OCI-LY1 (cell line): ENCODE results near the gene SMCO3.

Experiments used
- H2AFZ ChIP-seq: fragments of 200-600 bp; sonication (generic), shearing (Covaris generic); 2 replicates; pipeline ENCODE4 v1.6.0; 2014; ENCODE audit warnings: antibody characterized with exemption, mild to moderate bottlenecking, low read length
- H3F3A ChIP-seq: fragments of 200-600 bp; sonication (generic), shearing (Covaris generic); 2 replicates; pipeline ENCODE4 v1.6.0; 2014; ENCODE audit warnings: mild to moderate bottlenecking, antibody characterized with exemption, low read length, moderate library complexity; ENCODE audit not compliant: insufficient read depth
- H3K27ac ChIP-seq: fragments of 200-600 bp; sonication (generic); 2 replicates; pipeline ENCODE4 v1.5.1; 2014; ENCODE audit warnings: low read length, mixed run types, mild to moderate bottlenecking, low read depth; ENCODE audit not compliant: poor library complexity, severe bottlenecking
- H3K27me3 ChIP-seq: fragments of 200-600 bp; sonication (generic); 2 replicates; pipeline ENCODE4 v1.6.0; 2014; ENCODE audit warnings: antibody characterized with exemption, mild to moderate bottlenecking, low read length, moderate library complexity; ENCODE audit not compliant: insufficient read depth
- H3K36me3 ChIP-seq: fragments of 200-600 bp; sonication (generic); 2 replicates; pipeline ENCODE4 v1.6.1; 2014; ENCODE audit warnings: mild to moderate bottlenecking, antibody characterized with exemption, low read length, moderate library complexity, mixed read lengths; ENCODE audit not compliant: insufficient read depth
- H3K4me1 ChIP-seq: fragments of 200-600 bp; sonication (generic); 2 replicates; pipeline ENCODE4 v1.5.1; 2014; ENCODE audit warnings: mild to moderate bottlenecking, low read length, moderate library complexity; ENCODE audit not compliant: insufficient read depth, severe bottlenecking
- H3K4me2 ChIP-seq: fragments of 200-600 bp; sonication (generic), shearing (Covaris generic); 2 replicates; pipeline ENCODE4 v1.6.1; 2014; ENCODE audit warnings: low read length
- H3K4me3 ChIP-seq: fragments of 200-600 bp; sonication (generic); 2 replicates; pipeline ENCODE4 v1.5.1; 2014; ENCODE audit warnings: low read length, low read depth, mild to moderate bottlenecking, mixed read lengths; ENCODE audit not compliant: poor library complexity, severe bottlenecking
- H3K79me2 ChIP-seq: fragments of 200-600 bp; shearing (Covaris generic); 2 replicates; pipeline ENCODE4 v1.6.1; 2016; ENCODE audit warnings: mixed run types, low read length, mixed read lengths; ENCODE audit not compliant: insufficient read depth
- H3K9ac ChIP-seq: fragments of 200-600 bp; sonication (generic), shearing (Covaris generic); 2 replicates; pipeline ENCODE4 v1.6.1; 2014; ENCODE audit warnings: mild to moderate bottlenecking, low read length, mixed read lengths
- H3K9me2 ChIP-seq: fragments of 200-600 bp; sonication (generic), shearing (Covaris generic); 2 replicates; pipeline ENCODE4 v1.6.1; 2014; ENCODE audit warnings: low read depth, mild to moderate bottlenecking, low read length, mixed read lengths
- H3K9me3 ChIP-seq: fragments of 200-600 bp; shearing (Covaris generic); 2 replicates; pipeline ENCODE4 v1.6.1; 2014; ENCODE audit warnings: low read length, mixed read lengths
- H4K20me1 ChIP-seq: fragments of 200-600 bp; sonication (generic), shearing (Covaris generic); 2 replicates; pipeline ENCODE4 v1.6.0; 2016; ENCODE audit warnings: mild to moderate bottlenecking, low read length; ENCODE audit not compliant: insufficient read depth
- EZH2 ChIP-seq: fragments of 200-600 bp; sonication (generic), shearing (Covaris generic); IDR thresholded peaks from 2 replicates; pipeline ENCODE4 v1.8.0; 2017; ENCODE audit warnings: borderline replicate concordance, mixed run types, mild to moderate bottlenecking, antibody characterized with exemption, low read length, moderate library complexity, mixed read lengths
- TF ChIP-seq, protein P1 (sequence below): fragments of 200-600 bp; sonication (generic), shearing (Covaris generic); IDR thresholded peaks from 2 replicates; pipeline ENCODE4 v1.5.1; 2017; ENCODE audit warnings: mild to moderate bottlenecking, antibody characterized with exemption, low read length, moderate library complexity, mixed read lengths

SMCO3 gene

DNA sequence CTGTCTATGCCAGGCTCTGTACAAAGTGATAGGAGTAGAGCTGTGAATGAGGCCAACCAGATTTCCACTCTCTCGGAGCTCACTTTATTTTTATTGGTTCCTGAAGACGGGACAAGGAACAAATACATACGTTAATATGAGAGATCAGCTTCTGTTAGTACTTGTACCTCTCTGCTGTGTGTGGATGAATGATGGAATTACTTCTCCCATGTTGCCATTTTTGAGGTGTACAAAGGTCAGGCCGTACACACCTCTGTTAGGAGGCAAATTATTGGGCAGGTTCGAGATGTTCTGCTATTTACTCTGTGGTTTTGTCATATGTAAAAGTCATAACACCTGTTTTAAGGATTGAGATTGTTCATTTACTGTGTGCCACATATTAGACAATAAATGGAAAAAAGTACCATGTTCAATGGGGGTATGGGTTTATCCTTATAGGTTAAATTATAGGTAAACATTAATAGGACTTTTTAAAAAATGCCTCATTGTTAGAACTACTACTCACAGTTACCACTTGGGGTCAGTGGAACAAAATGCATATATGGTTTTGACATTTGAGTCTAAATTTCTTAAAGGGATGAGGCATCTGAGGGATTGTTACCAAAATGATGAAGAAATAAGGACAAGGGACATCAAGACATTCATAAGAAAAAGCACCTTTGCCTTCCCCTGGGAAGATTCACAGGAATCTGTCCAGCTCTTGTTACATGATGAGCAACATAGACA is 37.6 kb downstream of the SMCO3 start:
- Histone ChIP-seq H3K4me1 (peaks cover 49% of the 10 kb centered on the region), H2AFZ (no peak overlapping the region), H3K27me3 (no peaks in the 10 kb centered on the region), H3K4me2 (peak overlapping the region; percentile 93), H3K9me2 (no peaks in the 10 kb centered on the region), H3K9ac (no peak overlapping the region; the same call in 1 of the 2 replicates), H3K79me2 (no peaks in the 10 kb centered on the region), H4K20me1 (no peaks in the 10 kb centered on the region), H3K9me3 (no peaks in the 10 kb centered on the region), H3K36me3 (no peaks in the 10 kb centered on the region), H3F3A (no peaks in the 10 kb centered on the region), H3K4me3 (peak overlapping the region; percentile 78), H3K27ac (peak overlapping the region; percentile 65)
- no peak for TF ChIP-seq EZH2
- TF ChIP-seq, protein P1, sequence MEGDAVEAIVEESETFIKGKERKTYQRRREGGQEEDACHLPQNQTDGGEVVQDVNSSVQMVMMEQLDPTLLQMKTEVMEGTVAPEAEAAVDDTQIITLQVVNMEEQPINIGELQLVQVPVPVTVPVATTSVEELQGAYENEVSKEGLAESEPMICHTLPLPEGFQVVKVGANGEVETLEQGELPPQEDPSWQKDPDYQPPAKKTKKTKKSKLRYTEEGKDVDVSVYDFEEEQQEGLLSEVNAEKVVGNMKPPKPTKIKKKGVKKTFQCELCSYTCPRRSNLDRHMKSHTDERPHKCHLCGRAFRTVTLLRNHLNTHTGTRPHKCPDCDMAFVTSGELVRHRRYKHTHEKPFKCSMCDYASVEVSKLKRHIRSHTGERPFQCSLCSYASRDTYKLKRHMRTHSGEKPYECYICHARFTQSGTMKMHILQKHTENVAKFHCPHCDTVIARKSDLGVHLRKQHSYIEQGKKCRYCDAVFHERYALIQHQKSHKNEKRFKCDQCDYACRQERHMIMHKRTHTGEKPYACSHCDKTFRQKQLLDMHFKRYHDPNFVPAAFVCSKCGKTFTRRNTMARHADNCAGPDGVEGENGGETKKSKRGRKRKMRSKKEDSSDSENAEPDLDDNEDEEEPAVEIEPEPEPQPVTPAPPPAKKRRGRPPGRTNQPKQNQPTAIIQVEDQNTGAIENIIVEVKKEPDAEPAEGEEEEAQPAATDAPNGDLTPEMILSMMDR, result peak; percentile 54

DNA sequence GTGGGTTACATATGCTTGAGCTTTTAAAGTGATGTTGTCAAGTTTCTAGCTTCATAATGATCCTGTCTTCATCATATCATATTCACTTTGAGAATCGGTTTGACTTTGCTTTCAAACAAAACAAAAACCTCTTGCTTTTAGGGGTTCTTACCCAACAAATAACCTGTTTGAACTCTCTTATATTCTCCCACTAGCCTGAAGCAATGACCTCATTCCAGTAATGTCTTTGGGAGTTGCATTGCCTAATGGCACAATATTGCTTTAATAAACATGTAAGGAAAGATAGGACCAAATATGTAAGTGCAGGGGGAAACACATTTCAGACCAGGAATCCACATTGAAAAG is 38.4 kb downstream of the SMCO3 start:
- no peaks in the 10 kb centered on the region for H3K36me3 ChIP-seq
- H3K4me2 ChIP-seq, result peak overlapping the region; percentile 93
- no peaks in the 10 kb centered on the region for H3F3A ChIP-seq
- TF ChIP-seq EZH2, result no peak
- TF ChIP-seq, protein P1, result no peak
- H3K27ac ChIP-seq, result peak overlapping the region; percentile 65
- H3K9me2 ChIP-seq, result no peaks in the 10 kb centered on the region
- H3K4me3 ChIP-seq, result peak overlapping the region; percentile 78
- H3K9ac ChIP-seq, result peak overlapping the region; percentile 87
- no peaks in the 10 kb centered on the region for H3K27me3 ChIP-seq
- no peaks in the 10 kb centered on the region for H3K9me3 ChIP-seq
- H3K79me2 ChIP-seq, result no peaks in the 10 kb centered on the region
- H4K20me1 ChIP-seq, result no peaks in the 10 kb centered on the region
- H2AFZ ChIP-seq, result no peak overlapping the region
- H3K4me1 ChIP-seq, result peaks cover 48% of the 10 kb centered on the region

DNA sequence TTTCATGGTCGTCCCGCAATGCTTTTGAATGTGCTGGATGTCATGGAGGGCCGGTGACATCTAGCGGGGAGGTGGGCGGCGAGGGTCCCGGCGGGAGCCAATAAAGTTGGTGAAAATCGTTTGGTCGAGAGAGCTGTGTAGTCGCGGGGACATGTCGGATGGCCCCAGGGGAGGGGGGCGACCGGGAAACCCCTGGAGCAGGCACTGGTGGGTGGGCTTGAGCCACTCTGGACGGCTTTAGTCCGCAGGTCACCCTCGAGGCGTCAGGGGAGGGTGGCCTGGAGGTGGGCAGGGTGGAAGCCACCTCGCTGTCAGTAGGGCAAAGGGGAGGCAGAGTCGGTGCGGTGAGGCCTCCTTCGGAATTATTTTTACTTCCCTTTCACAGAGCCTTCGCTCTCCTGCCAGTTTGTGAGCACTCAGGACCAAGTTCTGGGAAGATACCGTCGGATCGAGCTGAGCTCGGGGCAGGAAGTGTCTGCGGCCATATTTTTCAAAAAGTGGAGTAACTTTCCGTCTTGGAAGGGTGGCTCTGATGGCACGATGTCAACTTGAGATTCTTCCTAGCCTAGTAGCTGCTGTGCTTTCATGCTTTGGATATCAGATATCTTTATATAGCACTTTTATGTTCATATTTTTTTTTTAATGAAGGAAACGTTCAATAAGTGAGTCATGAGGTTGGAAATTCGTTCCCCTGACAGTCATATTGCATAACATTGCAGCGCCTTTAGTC is 38.9 kb downstream of the SMCO3 start:
- Histone ChIP-seq H3K27ac (peak overlapping the region; percentile 65), H3K4me3 (peak overlapping the region; percentile 78), H2AFZ (no peak overlapping the region), H3K9me2 (no peaks in the 10 kb centered on the region), H3K4me2 (peak overlapping the region; percentile 93), H3K9ac (peak overlapping the region; percentile 87), H3K9me3 (no peaks in the 10 kb centered on the region), H3K79me2 (no peaks in the 10 kb centered on the region), H3K4me1 (peaks cover 45% of the 10 kb centered on the region), H3K27me3 (no peaks in the 10 kb centered on the region), H4K20me1 (no peaks in the 10 kb centered on the region), H3F3A (no peaks in the 10 kb centered on the region), H3K36me3 (no peaks in the 10 kb centered on the region)
- TF ChIP-seq EZH2, result no peak
- TF ChIP-seq, protein P1, result no peak
